Measurements from ENCODE around the gene NRG2.

GRCh38 chr5:139871614-139872013, 171.5 kb downstream of the NRG2 start:
- TF ChIP-seq CTCF (IDR thresholded peaks at IDR 0.05) (no peak), POLR2A (IDR thresholded peaks at IDR 0.05) (no peak)
